ENCODE measurements around the gene COL9A2.

DNA sequence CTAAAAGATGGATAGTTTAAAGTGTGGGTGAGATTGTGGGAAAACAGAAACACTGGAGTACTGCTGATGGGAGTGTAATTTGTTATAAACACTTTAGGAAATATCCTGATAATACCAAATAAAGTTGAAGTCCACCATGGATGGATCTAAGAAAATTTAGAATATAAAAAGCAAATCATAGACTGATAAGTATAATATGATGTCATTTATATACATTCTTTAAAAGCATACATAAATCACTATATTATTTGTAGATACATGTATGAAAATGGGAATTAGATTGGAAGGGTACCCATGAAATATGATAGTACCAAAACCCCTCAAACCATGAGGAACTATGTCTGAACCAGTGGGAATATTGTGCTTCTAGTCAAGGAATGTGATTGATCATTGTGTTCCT lies 51.2 kb downstream of the COL9A2 start:
- TF ChIP-seq, protein P1, sequence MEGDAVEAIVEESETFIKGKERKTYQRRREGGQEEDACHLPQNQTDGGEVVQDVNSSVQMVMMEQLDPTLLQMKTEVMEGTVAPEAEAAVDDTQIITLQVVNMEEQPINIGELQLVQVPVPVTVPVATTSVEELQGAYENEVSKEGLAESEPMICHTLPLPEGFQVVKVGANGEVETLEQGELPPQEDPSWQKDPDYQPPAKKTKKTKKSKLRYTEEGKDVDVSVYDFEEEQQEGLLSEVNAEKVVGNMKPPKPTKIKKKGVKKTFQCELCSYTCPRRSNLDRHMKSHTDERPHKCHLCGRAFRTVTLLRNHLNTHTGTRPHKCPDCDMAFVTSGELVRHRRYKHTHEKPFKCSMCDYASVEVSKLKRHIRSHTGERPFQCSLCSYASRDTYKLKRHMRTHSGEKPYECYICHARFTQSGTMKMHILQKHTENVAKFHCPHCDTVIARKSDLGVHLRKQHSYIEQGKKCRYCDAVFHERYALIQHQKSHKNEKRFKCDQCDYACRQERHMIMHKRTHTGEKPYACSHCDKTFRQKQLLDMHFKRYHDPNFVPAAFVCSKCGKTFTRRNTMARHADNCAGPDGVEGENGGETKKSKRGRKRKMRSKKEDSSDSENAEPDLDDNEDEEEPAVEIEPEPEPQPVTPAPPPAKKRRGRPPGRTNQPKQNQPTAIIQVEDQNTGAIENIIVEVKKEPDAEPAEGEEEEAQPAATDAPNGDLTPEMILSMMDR (IDR thresholded peaks at IDR 0.05; ENCODE audit: borderline replicate concordance, extremely low read depth, low read length, poor library complexity, severe bottlenecking), result no peak
- TF ChIP-seq EZH2 (IDR thresholded peaks at IDR 0.05; ENCODE audit: borderline replicate concordance, low read depth, low read length, severe bottlenecking), result no peak
